K562 (cell line): ENCODE measurements around the gene TCTN3. TPM values are rescaled to one million over a fixed set of nuclear protein-coding genes. Genes with fewer than 3 reads are reported as not detected.

ENCODE experiments used
- ATAC-seq: fragments of 200-7000 bp; cut with Tn5 transposase; 3 replicates; pipeline ENCODE4 v1.9.1; 2020; ENCODE audit warnings: moderate library complexity
- BruUV-seq: library from RNA; stranded (reverse); fragments of 400-500 nt; replicated peaks from 2 replicates; lab custom pipeline; 2021; lab: Mats Ljungman, UMichigan
- CTCF ChIA-PET: fragments of 300-600 bp; formaldehyde crosslinking; extraction: SDS; loops from one replicate; lab custom pipeline; 2021; ENCODE audit warnings: low intra/inter-chr PET ratio; lab: Yijun Ruan, JAX
- POLR2A ChIA-PET: fragments of 300-600, 350-650 bp; sonication (Branson Sonifier 250); formaldehyde crosslinking; extraction: SDS; loops from one replicate; lab custom pipeline; 2021; ENCODE audit warnings: antibody characterized with exemption, inconsistent platforms; lab: Yijun Ruan, JAX
- DNase-seq, 4 experiments: peaks; one replicate each; pipeline versions ENCODE4 v3.0.0 to v3.0.0-alpha.2; 2011 to 2018; ENCODE audit warnings: low spot score in 3 of 4, mixed read lengths in 3 of 4; ENCODE audit errors: extremely low read depth in 1 of 4
- FAIRE-seq: peaks from 2 replicates; lab custom pipeline; 2011; peaks lifted over from hg19 to GRCh38; lab: Jason Lieb, UNC
- H2AFZ ChIP-seq: 2 replicates; pipeline ENCODE4 v1.6.0; 2011; ENCODE audit warnings: low read depth, low read length, control low read depth, inconsistent platforms
- H3K27ac ChIP-seq: fragments of 200-600 bp; 3 replicates; pipeline ENCODE4 v1.8.0; 2011; ENCODE audit warnings: low read depth, mild to moderate bottlenecking, control low read depth, inconsistent platforms, low read length, moderate library complexity, mixed read lengths; ENCODE audit errors: extremely low read depth
- H3K27me3 ChIP-seq, 2 experiments: fragments of 300-600 bp in 1 of 2; 2 replicates in 1 of 2; 3 replicates in 1 of 2; pipeline versions ENCODE4 v1.6.0 to v1.8.0; 2011; ENCODE audit warnings: inconsistent platforms in 2 of 2, low read length in 2 of 2, mild to moderate bottlenecking in 1 of 2, mixed read lengths in 1 of 2, moderate library complexity in 1 of 2; ENCODE audit not compliant: control insufficient read depth in 2 of 2, insufficient read depth in 2 of 2
- H3K36me3 ChIP-seq: fragments of 300-600 bp; 3 replicates; pipeline ENCODE4 v1.8.0; 2011; ENCODE audit warnings: mild to moderate bottlenecking, low read length, inconsistent platforms; ENCODE audit not compliant: control insufficient read depth, insufficient read depth
- H3K4me1 ChIP-seq, 2 experiments: fragments of 200-600 bp in 1 of 2; replicated peaks in 1 of 2; 2 replicates in 1 of 2; 3 replicates in 1 of 2; pipeline versions ENCODE4 v1.5.1 to v1.8.0; 2011; ENCODE audit warnings: inconsistent platforms in 2 of 2, low read length in 2 of 2, mild to moderate bottlenecking in 1 of 2, mixed read lengths in 1 of 2, moderate library complexity in 1 of 2; ENCODE audit not compliant: control insufficient read depth in 2 of 2, insufficient read depth in 2 of 2
- H3K4me2 ChIP-seq: 2 replicates; pipeline ENCODE4 v1.6.1; 2011; ENCODE audit warnings: low read length, control low read depth, inconsistent platforms, mixed read lengths; ENCODE audit not compliant: insufficient read depth
- H3K4me3 ChIP-seq: fragments of 200-600 bp; sonication (generic), shearing (Covaris generic); 2 replicates; pipeline ENCODE4 v1.5.1; 2016; ENCODE audit warnings: control low read depth, inconsistent platforms
- H3K79me2 ChIP-seq: fragments of 200-600 bp; 3 replicates; pipeline ENCODE4 v1.8.0; 2011; ENCODE audit warnings: low read length, inconsistent platforms; ENCODE audit not compliant: control insufficient read depth, insufficient read depth
- H3K9ac ChIP-seq, 2 experiments: 2 replicates each; pipeline versions ENCODE4 v1.6.0 to v1.6.1; 2011; ENCODE audit warnings: low read depth in 2 of 2, low read length in 2 of 2, control low read depth in 1 of 2, inconsistent platforms in 1 of 2, mild to moderate bottlenecking in 1 of 2, mixed read lengths in 1 of 2; ENCODE audit not compliant: insufficient read depth in 1 of 2
- H3K9me1 ChIP-seq: one replicate; pipeline ENCODE4 v1.6.0; 2011; ENCODE audit warnings: inconsistent platforms, mild to moderate bottlenecking, low read length, moderate library complexity; ENCODE audit not compliant: control insufficient read depth, insufficient read depth
- H3K9me3 ChIP-seq: replicated peaks from 2 replicates; pipeline ENCODE4 v1.5.1; 2011; ENCODE audit warnings: low read depth, low read length, inconsistent platforms; ENCODE audit not compliant: control insufficient read depth, insufficient read depth
- H4K20me1 ChIP-seq: replicated peaks from 2 replicates; pipeline ENCODE4 v1.6.1; 2011; ENCODE audit warnings: low read length, inconsistent platforms, mixed read lengths; ENCODE audit not compliant: control insufficient read depth, insufficient read depth
- HDAC6 ChIP-seq: IDR thresholded peaks from 2 replicates; pipeline ENCODE4 v1.6.1; 2012; ENCODE audit warnings: low read depth, mild to moderate bottlenecking, control low read depth, inconsistent platforms, low read length, moderate library complexity
- ILK ChIP-seq: fragments of 450-650 bp; IDR thresholded peaks from 2 replicates; pipeline ENCODE4 v1.6.1; 2016; ENCODE audit warnings: missing genetic modification characterization, low read depth, mild to moderate bottlenecking, missing compliant biosample characterization, moderate library complexity, borderline replicate concordance
- SAP30 ChIP-seq: fragments of 200-600 bp; sonication (generic); IDR thresholded peaks from 2 replicates; pipeline ENCODE4 v1.6.1; 2012; ENCODE audit warnings: borderline replicate concordance, low read depth, mild to moderate bottlenecking, moderate library complexity, low read length, control low read depth, inconsistent platforms; ENCODE audit not compliant: insufficient read depth, poor library complexity, severe bottlenecking
- SP1 ChIP-seq: sonication (generic); formaldehyde crosslinking; IDR thresholded peaks from 2 replicates; pipeline ENCODE4 v1.8.1; 2022; ENCODE audit warnings: mild to moderate bottlenecking, missing genetic modification reagents
- XRCC3 ChIP-seq: fragments of 450-650 bp; IDR thresholded peaks from 2 replicates; pipeline ENCODE4 v1.6.1; 2017; ENCODE audit warnings: mild to moderate bottlenecking, moderate library complexity
- ZBTB8A ChIP-seq: fragments of 450-650 bp; IDR thresholded peaks from 2 replicates; pipeline ENCODE4 v1.6.1; 2018; ENCODE audit warnings: mild to moderate bottlenecking, moderate library complexity; ENCODE audit not compliant: partially characterized antibody
- ZFP36 ChIP-seq: fragments of 150-350 bp; IDR thresholded peaks from 2 replicates; pipeline ENCODE4 v1.6.1; 2018; ENCODE audit warnings: low read length, low read depth; ENCODE audit not compliant: partially characterized antibody
- ZNF212 ChIP-seq: fragments of 450-650 bp; formaldehyde crosslinking; IDR thresholded peaks from 2 replicates; pipeline ENCODE4 v1.4.0; 2020; ENCODE audit warnings: mild to moderate bottlenecking
- ZNF699 ChIP-seq: fragments of 250-450 bp; sonication (Bioruptor Pico); IDR thresholded peaks from 2 replicates; pipeline ENCODE4 v1.8.0; 2021; ENCODE audit warnings: mild to moderate bottlenecking, moderate library complexity; ENCODE audit not compliant: insufficient replicate concordance
- ZNF75A ChIP-seq: fragments of 450-650 bp; formaldehyde crosslinking; IDR thresholded peaks from 2 replicates; pipeline ENCODE4 v1.4.0; 2020; ENCODE audit warnings: mild to moderate bottlenecking
- WGBS: fragments of 100-300 bp; shearing (Covaris generic); methylation state at CpG from one replicate; pipeline ENCODE4 v1.1.6; 2016; ENCODE audit warnings: low coverage, mixed read lengths; ENCODE audit not compliant: insufficient coverage; ENCODE audit errors: missing lambda C conversion rate; 5-methylcytosine and 5-hydroxymethylcytosine counted together
- in situ Hi-C: fragments of 300-500 bp; cut with MboI; formaldehyde crosslinking; loops from 4 replicates; pipeline ENCODE4 v1.15.0; 2018; ENCODE audit warnings: inconsistent platforms, mixed read lengths
- intact Hi-C: fragments of 100-400 bp; cut with micrococcal nuclease; formaldehyde crosslinking; loops from 2 replicates; pipeline ENCODE4 v1.14.2; 2022
- polyA plus RNA-seq, 8 experiments: library from polyadenylated mRNA; depleted of rRNA in 4 of 8; stranded (reverse) in 5 of 8; unstranded in 3 of 8; fragments of >200 nt; fragmentation: Nextera tagmentation in 2 of 8; fragmentation: Illumina TruSeq in 1 of 8; extraction: Ambion mirVana in 2 of 8; extraction: Trizol in 1 of 8; gene quantifications; 2 replicates each; pipeline versions ENCODE4 v1.2.1 to v1.2.3, GENCODE V29; 2011 to 2014; ENCODE audit warnings: inconsistent platforms in 1 of 8, missing spikeins in 1 of 8
- total RNA-seq, 7 experiments: library from RNA; depleted of rRNA in 6 of 7; stranded (reverse); fragments of >200 nt in 6 of 7; fragmentation: Illumina TruSeq in 2 of 7; extraction: Trizol in 2 of 7; gene quantifications; 2 replicates each; pipeline versions ENCODE4 v1.2.1 to v1.2.3, GENCODE V29; 2011 to 2021; ENCODE audit warnings: low replicate concordance in 1 of 7
- TF ChIP-seq, protein P1 (sequence below): sonication (generic); formaldehyde crosslinking; IDR thresholded peaks from 2 replicates; pipeline ENCODE4 v1.8.1; 2023; ENCODE audit warnings: mild to moderate bottlenecking, missing genetic modification reagents
- TF ChIP-seq, protein P2 (sequence below), 3 experiments: IDR thresholded peaks in 2 of 3; conservative IDR thresholded peaks in 1 of 3; 2 replicates each; pipeline ENCODE4 v1.5.1; 2011 to 2012; ENCODE audit warnings: low read length in 3 of 3, mild to moderate bottlenecking in 3 of 3, control low read depth in 2 of 3, improper control_type of control experiment in 1 of 3, inconsistent platforms in 1 of 3, low read depth in 1 of 3, mixed read lengths in 1 of 3, moderate library complexity in 1 of 3; ENCODE audit not compliant: insufficient read depth in 2 of 3
- TF ChIP-seq, protein P3 (sequence below): fragments of 450-650 bp; formaldehyde crosslinking; conservative IDR thresholded peaks from 2 replicates; pipeline ENCODE4 v1.4.0; 2022; ENCODE audit warnings: mild to moderate bottlenecking, missing genetic modification characterization
- TF ChIP-seq, protein P4 (sequence below): fragments of 250-450 bp; sonication (Bioruptor Pico); IDR thresholded peaks from 2 replicates; pipeline ENCODE4 v1.5.0; 2021; ENCODE audit warnings: mild to moderate bottlenecking, moderate library complexity

TCTN3 gene
- total and polyA plus RNA-seq, 9 of the 15 experiments (the other 6 are each of a cell fraction or from before 2014, with no cell fraction given), result 10.4 to 25.8 (median 16.3) TPM

DNA sequence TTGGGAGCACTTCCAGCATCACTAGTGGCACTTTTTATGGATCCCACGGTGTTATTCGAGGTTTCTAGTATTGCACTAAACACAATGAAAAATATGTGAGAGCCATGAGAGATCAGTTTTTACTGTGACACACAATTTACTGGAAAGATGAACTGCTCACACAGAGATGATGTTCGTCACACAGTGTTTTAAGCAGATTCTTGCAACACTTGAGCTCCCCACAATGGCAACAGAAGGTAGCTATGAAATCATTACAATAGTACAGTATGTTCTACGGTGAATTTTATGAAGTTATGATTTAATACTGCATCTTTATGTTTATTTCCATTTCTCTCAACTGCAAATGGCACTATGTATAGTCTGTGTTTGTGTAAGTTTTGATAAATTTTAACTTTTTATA, 34.8 kb upstream of the TCTN3 start:
- Histone ChIP-seq H3K4me2 (no peak overlapping the region), H2AFZ (no peak overlapping the region), H3K79me2 (no peaks in the 10 kb centered on the region), H3K27me3 (no peaks in the 10 kb centered on the region), H3K27ac (no peak overlapping the region), H3K9me1 (no peaks in the 10 kb centered on the region), H3K4me3 (no peak overlapping the region), H4K20me1 (no peaks in the 10 kb centered on the region), H3K36me3 (no peaks in the 10 kb centered on the region), H3K9ac (no peak overlapping the region), H3K4me1 (no peaks in the 10 kb centered on the region; a peak in 1 of 5 replicates), H3K9me3 (peaks cover 2% of the 10 kb centered on the region; the same call in 1 of the 2 replicates)
- no TSS peak for BruUV-seq
- FAIRE-seq, result peak; percentile 56
- peak in 1 of 4 experiments; percentile 31 for DNase-seq
- ATAC-seq, result peak; percentile 72
- 10% methylated on average over 4 of the region's 4 CpGs for WGBS
- intact Hi-C loops (loop anchor here (1.0 kb wide), 1 partner anchor 34 kb away; no protein-coding TSS in a partner anchor), in situ Hi-C loops (no loop called here)
- CTCF ChIA-PET, result interaction anchor here (1.2 kb wide), 1 partner anchor 35 kb away, joined by 3 read pairs; the partner anchor contains the start of gene TCTN3
- POLR2A ChIA-PET, result no interaction called here
- no peak for TF ChIP-seq ILK
- no peak for TF ChIP-seq SAP30
- no peak for TF ChIP-seq ZNF699 (CRISPR knock-in tag)
- TF ChIP-seq XRCC3, result no peak
- TF ChIP-seq ZFP36, result no peak
- TF ChIP-seq, protein P1, sequence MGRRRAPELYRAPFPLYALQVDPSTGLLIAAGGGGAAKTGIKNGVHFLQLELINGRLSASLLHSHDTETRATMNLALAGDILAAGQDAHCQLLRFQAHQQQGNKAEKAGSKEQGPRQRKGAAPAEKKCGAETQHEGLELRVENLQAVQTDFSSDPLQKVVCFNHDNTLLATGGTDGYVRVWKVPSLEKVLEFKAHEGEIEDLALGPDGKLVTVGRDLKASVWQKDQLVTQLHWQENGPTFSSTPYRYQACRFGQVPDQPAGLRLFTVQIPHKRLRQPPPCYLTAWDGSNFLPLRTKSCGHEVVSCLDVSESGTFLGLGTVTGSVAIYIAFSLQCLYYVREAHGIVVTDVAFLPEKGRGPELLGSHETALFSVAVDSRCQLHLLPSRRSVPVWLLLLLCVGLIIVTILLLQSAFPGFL (CRISPR knock-in tag), result no peak
- TF ChIP-seq, protein P2, sequence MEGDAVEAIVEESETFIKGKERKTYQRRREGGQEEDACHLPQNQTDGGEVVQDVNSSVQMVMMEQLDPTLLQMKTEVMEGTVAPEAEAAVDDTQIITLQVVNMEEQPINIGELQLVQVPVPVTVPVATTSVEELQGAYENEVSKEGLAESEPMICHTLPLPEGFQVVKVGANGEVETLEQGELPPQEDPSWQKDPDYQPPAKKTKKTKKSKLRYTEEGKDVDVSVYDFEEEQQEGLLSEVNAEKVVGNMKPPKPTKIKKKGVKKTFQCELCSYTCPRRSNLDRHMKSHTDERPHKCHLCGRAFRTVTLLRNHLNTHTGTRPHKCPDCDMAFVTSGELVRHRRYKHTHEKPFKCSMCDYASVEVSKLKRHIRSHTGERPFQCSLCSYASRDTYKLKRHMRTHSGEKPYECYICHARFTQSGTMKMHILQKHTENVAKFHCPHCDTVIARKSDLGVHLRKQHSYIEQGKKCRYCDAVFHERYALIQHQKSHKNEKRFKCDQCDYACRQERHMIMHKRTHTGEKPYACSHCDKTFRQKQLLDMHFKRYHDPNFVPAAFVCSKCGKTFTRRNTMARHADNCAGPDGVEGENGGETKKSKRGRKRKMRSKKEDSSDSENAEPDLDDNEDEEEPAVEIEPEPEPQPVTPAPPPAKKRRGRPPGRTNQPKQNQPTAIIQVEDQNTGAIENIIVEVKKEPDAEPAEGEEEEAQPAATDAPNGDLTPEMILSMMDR (IDR thresholded peaks at IDR 0.05 in 2 of 3, conservative IDR thresholded peaks at IDR 0.05 in 1 of 3; ENCODE audit: insufficient read depth in 2 of 3, low read depth in 1 of 3, low read length in 3 of 3), result peak in 2 of 3 experiments; percentile 19 to 29; a peak in 3 of 6 replicates
- TF ChIP-seq ZNF212 (CRISPR knock-in tag), result no peak
- TF ChIP-seq, protein P3, sequence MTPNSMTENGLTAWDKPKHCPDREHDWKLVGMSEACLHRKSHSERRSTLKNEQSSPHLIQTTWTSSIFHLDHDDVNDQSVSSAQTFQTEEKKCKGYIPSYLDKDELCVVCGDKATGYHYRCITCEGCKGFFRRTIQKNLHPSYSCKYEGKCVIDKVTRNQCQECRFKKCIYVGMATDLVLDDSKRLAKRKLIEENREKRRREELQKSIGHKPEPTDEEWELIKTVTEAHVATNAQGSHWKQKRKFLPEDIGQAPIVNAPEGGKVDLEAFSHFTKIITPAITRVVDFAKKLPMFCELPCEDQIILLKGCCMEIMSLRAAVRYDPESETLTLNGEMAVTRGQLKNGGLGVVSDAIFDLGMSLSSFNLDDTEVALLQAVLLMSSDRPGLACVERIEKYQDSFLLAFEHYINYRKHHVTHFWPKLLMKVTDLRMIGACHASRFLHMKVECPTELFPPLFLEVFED (CRISPR knock-in tag), result no peak
- TF ChIP-seq HDAC6, result no peak
- no peak for TF ChIP-seq ZBTB8A
- TF ChIP-seq SP1 (CRISPR knock-in tag), result no peak
- TF ChIP-seq, protein P4, sequence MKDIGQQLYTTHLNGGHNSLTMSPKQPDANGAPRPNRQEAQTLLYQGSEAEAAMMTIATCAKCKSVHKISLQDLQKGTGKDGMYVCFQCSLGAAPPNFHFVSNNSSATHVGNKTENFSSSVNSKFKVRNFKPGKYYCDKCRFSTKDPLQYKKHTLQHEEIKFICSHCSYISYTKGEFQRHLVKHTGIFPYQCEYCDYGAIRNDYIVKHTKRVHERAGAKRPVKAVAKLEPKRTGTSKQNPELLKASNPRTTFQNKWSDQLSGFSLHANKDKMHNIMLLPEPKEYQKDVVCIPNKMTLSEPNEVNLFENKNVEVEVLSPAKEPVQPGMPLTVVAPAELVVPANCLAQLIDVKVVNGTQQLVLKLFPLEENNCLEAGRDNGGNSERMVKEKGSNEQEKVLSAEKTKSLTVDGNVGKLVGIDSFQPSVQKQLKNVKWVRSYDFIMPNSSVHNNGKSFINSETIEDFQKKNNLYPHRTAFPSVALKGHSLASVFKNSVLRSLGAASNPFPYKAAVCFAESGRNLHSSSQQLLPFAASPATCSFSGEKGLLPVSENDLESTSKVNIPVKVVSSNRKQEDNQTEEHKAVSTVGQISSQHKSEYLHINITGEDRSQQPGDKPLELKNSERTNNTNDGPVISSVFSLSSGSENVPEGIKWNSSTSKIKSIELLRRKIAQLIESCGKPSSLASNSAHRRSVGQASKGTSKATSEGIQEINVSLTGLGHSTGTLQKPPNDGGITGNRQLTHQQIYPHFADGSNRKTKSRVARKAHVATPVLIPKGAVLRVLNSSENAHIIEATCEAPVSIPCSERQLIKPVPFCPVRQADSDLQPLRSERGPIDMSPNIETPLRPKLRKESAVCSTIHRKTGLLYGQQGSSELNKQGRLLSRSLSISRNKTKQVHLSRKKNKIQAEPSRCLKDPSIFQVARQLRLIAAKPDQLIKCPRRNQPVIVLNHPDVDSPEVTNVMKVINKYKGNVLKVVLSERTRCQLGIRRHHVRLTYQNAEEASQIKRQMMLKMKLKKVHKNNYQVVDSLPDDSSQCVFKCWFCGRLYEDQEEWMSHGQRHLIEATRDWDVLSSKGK (CRISPR knock-in tag), result no peak
- TF ChIP-seq ZNF75A (CRISPR knock-in tag), result no peak
